GM21381 (cell line): Measurements from ENCODE around the gene NRK.
"Not testable (repeated sequence)": the region's sequence is repeated elsewhere in the genome, so short reads cannot be mapped to it uniquely, and the experiment has no call there.

Experiments used
- ATAC-seq: cut with Tn5 transposase; IDR thresholded peaks from one replicate; pipeline ENCODE4 v1.9.1; 2021; ENCODE audit warnings: mild to moderate bottlenecking, moderate library complexity; ENCODE audit not compliant: unreplicated experiment

NRK gene

DNA sequence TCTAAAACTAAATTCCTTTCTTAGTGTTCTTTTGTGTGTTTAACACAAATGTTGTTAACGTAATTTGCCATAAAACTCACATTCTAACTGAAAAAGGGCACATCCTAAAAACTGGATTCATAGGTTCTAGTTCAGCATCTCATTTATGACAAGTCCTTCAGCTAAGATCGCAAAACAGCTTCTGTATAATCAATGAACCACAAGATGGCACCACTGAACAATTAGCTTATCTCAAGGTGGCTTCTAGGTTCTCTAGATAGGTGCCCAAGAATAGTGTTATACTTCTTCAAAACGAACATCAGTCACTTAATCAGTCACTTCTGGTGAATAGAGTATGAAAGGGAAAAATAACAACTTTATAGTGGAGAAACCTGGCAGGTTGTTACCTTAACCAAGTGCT, 54.3 kb downstream of the NRK start:
- ATAC-seq: no peak

DNA sequence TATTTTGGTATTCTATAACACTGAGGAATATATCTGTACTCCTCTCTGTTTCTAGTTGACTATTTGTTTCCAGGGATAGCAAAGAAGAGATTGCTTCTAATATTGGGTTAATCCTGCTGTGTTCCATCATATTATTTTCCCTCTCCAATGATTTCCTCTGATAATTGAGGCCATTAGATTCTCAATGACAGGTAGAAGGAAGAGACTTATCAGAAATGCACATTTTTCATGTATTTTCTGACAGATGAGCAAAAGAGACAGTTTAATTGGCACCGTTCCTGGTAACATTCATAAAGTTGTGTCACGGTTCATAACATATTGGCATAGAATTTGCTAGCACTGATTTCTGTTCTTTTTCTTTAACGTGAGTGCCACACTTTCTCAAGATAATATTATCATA, 58.2 kb downstream of the NRK start:
- ATAC-seq: no peak

DNA sequence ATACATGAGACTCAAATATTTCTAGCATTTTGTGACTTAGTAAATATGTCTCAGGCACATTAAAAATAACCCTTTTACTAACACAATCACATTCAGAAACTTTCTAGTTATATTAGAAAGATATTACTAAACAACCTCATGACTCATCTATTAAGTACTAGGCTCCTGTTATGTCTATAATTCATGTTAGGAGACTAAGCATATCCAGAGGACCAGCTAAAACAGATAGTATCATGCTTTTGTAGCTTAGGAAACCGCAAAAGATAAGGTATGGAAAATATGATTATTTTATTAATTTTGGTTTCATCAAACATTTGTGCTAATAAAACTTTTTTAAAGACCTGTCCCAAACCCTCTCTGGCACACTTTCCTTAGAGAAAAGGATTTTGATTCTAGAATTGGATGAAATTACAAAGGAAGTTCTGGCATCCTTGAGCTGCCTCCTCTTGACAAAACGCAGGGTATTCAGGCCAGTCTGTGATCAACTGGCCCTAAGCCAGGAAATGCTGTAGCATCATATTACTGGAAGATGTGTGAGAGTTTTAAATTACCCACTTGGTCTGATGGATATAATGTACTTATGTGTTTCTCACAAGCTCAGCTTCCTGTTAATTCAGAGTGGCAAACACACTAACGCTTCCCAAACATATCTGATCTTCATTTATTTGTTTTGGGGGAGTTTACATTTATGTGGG, 60.4 kb downstream of the NRK start:
- ATAC-seq: no peak

DNA sequence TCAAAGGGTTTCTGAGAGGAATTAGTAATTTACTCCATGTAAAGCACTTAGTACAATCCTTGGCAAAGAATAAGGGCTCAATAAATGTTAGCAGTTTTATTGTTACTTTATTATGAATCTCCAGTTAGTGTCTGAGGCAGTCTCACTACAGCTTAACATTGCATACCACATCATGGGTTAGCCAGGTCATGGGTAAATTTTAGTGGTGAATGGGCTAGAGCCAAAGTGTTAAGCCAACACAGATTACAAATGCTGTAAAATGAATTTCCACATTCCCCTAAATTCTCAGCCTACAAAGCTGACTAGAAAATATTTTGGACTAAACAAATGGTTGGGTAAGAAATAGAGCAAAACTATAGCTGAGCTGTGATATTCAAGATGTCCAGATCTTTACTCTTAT, 72.4 kb downstream of the NRK start:
- ATAC-seq: no peak

DNA sequence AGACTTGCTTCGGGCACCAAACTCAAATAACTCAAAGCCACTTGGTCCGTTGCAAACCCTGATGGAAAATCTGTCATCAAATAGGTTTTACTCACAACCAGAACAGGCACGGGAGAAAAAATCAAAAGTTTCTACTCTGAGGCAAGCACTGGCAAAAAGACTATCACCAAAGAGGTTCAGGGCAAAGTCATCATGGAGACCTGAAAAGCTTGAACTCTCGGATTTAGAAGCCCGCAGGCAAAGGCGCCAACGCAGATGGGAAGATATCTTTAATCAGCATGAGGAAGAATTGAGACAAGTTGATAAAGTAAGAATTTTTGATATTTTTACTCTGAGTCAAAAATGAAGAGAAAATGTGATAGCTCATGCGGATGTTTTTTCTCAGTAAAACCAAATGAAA, 87.2 kb downstream of the NRK start:
- ATAC-seq: no peak

DNA sequence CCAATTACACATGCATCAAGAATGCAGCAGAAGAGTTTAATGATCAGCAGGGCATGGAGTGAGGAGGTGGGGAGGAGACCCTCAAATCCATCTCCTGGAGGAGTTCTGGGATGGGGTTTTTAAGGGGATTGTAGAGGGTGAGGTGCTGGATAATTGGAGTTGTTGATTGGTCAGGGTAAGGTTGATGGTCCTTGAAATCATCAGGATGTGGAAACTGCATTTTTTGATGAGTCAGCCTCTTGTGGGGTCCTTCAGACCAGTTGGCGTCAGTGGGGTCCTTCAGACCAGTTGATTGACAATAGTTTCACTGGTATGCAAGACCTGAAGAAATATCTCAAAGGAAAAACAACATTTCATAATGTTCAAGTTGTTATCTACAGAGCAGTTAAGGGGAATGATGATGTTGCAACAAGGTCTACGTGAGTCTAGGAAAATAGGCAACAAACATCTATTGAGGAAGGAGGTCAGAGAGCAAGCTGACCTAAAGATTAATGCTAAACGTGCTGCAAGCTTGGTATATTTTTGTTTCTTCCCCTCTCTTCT, 88.3 kb downstream of the NRK start:
- ATAC-seq: no peak

DNA sequence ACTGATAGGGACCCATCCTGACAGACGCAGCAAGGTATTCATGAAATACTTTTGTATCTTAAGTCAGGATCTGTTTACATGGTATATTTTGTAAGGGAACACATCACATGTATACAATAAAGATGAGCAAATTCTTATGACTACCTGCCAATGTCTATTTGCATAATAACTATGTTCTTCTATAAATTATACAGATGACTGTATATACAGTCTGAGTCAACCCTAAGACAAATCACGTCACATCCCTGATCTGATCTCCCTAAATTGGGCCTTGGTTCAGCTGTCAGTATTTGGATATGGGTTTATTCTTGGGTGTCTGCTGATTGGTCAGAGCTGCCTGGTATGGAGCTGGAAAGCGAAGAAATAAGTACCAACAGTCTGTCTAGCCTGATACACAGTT, 122.9 kb downstream of the NRK start:
- ATAC-seq: no peak

DNA sequence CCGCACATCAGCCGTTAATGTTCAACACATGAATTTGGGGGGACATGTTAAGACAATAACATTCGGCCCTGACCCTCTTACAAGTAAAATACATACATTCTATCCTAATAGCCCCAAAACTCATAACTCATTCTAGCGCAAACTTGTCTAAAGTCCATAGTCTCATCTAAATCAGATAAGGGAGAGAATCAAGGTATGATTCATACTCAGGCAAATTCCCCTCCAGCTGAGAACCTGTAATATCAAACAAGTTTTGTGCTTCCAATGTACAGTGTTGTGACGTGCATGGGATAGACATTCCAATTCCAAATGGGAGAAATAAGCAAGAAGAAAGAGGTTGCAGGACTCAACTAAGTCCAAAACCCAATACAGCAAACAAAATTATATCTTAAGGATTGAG, 147.1 kb downstream of the NRK start:
- no peak for ATAC-seq

DNA sequence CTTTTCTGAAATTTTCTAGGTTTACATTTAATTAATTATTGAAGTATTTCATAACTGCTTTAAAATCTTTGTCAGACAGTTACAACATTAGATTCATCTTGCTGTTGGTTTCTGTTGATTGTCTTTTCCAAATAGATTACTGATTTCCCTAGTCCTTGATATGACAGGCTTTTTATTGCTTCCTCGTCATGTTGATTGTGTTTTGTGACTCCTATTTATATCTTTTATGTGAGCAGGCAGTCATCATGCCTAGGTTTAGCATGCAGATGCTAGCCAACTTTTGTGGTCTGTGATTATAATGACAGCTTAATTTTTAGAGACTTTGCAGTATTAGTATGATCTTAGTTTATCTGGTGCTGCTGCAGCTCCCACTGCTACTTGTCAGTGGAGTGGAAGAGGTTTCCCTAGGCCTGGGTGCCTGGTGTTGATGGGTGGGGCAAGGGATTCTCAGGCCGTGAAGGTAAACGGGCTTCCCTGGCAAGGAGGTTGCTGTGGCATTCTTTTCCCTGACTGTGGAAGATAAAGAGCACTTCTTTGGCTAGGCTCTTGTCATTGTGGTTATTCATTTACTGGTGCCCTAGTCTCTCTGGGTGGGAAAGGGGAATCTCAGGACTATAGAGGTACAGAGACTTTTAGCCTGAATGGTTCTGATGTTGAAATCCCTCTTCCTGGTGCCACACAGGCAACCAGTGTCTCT, 150.5 kb downstream of the NRK start:
- no peak for ATAC-seq

DNA sequence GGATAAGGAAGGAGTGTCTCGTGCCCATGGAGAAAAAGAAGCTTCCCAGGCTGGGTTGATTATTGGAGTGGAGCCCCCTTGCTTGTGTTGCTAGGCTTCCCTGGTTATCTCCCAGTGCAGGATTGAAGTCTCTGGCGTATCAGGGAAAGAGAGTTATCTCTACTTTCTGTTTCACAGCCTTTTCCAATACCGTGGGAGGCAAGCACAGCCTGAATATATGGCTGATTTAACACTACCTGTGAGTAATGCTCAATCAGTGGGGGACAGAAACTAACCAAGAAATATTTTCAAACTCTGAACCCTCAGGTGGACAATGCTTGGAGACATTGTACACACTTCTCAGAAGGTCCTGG, 151.0 kb downstream of the NRK start:
- ATAC-seq: no peak

DNA sequence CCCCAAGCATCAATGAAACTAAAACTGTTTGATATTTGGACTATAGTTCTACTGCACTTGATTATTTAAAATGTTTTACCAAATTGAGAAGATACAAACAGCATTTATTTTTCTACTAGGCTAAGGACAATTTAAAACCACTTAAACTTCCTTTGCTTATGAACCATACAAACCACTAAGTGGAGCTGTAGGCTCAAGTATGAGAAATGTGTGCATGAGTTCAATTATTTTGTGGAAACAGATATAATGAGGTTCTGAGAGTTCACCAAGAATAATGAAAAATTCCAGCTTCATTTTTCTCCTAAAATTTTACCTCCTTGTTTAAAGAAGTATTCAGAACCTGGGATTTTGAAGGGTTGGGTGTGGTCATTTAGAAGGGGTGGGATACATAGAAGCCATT, 153.0 kb downstream of the NRK start:
- ATAC-seq: no peak

DNA sequence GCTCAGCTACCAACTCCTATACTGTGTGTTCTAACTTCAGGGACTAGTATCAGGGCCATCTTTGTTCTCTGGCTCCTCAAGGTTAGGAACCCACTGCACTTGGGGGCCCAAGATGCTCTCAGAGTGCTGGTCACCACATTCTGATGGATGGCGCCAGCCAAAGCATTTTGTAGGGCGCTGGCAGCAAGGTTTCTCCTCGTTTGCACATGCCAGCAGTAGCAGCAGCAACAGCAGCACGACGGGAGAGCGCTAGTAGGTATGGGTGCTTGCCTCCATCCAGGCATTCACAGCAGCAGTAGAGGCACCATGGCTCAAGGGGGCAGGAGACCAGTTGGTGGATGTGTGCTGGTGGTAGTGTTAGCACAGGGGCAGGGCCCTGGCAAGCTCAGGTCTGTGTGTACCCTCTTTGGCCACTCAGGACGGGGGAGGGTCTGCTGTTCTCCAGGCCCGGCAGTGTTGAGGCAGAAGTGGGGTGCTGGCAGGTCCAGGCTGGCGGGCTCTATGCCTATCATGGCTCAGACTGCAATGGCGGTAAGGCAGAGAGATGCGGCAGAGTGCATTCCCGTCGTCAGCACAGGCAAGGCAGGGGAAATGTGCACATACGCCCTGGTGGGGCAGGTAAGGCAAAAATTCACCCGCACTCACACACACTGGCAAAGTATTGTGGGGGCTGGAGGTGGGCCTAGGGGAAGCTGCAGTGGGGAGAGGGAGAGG, 159.6 kb downstream of the NRK start:
- ATAC-seq: no peak

DNA sequence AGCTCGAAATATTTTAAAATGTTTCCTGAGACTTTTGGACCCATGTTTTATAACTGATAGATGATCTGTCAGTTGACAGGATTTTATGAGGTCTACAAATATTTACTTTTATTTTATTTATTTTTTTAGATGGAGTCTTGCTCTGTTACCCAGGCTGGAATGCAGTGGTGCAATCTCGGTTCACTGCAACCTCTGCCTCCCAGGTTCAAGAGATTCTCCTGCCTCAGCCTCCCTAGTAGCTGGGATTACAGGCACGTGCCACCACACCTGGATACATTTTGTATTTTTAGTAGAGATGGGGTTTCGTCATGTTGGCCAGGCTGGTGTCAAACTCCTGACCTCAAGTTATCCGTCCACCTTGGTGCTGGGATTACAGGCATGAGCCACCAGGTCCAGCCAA, 166.1 kb downstream of the NRK start:
- not testable (repeated sequence) for ATAC-seq

DNA sequence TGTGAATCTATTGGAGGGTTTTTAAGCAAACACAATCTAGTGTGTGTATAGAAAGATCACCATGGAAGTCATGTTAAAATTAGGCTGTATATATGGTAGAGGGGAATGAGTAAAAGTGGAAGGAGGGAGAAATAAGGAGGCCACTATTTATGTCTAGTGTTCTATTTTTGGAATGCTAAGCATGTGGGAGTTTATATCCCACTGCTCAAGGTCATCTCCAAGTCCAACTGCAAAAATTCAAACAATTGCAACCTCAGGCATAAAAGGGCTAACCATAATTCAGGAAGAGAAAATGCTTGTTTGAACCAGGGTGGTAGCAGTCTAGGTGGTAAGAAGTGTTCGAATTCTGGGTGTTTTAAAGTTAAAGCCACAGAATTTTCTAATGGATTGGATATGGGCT, 177.0 kb downstream of the NRK start:
- no peak for ATAC-seq

DNA sequence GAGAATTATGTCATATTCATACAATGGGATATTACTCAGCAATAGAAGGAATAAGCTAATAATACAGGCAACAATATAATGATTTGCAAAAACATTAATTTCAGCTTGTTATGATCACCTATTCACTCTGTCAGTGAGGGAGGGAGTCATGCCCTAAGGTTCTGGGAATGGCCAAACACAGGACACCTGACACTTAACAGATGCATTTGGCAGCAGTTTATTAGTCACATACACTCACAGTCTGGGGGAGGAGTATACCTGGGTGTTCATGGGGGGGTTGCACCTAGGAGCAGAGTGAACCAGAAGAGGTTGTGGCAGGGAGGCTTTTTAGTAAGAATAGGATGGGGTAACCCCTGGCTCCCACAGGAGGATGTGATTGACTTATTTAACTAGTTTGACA, 177.9 kb downstream of the NRK start:
- ATAC-seq: no peak

DNA sequence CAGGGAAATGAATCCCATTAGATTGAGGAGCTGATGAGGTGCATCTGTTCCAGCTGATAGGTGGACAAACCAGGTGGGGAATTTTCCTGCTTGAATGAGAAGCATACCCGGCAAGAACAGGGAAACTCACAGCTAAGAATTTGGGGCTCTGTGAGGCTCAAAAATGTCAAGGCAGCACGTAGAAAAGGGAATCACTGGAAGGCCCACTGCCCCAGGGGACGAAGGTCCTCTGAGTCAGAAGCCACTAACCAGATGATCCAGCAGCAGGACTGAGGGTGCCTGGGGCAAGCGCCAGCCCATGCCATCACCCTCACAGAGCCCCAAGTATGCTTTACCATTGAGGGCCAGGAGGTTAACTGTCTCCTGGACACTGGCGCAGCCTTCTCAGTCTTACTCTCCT, 178.3 kb downstream of the NRK start:
- not testable (repeated sequence) for ATAC-seq

DNA sequence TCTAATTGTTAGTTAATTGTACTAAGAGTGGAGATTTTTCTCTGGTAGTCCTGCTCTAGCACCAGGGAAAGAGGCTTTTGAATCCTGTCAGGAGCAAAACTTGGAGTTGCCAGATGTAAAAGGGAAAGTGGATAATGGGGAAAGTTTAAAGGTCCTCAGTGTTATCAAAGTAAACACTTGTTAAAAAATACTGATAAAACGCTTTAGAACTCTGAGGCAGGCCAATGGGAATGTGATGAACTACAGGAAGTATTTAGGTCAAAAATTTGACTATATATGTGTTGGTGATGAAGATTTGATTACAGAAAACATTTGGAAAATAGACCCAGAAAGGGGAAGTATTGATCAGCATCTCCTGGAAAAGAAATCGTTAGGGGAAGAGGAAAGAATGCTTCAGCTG, 183.3 kb downstream of the NRK start:
- ATAC-seq: no peak

DNA sequence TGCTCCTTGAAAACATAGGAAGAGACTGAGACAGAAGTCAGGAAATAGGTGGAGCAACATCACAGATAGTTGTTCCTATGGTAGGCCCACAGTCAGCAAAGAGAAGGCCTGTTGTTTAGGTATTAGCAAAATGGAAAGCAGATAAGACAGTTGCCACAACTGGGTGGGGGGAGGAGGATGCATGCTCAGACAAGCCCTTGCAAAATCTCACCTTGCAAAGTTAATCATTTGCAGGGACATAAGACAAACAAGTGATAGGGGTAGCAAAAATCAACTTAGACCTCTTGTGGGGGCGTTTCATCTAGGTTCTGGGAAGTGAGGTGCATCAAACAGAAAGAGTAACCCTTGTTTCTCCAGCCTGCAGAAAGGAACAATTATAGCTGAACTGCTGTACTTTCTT, 185.5 kb downstream of the NRK start:
- ATAC-seq: no peak
